Measurements from ENCODE around the gene RNU1-3. TPM values are rescaled to one million over a fixed set of nuclear protein-coding genes. Genes with fewer than 3 reads are reported as not detected.
A peak's percentile ranks its signal among the peaks of the same experiment; 100 is the strongest.
"Not testable (repeated sequence)": the region's sequence is repeated elsewhere in the genome, so short reads cannot be mapped to it uniquely, and the experiment has no call there.

RNU1-3 gene
- total RNA-seq, 1 donor from 2014 or later: 3,526 TPM

DNA sequence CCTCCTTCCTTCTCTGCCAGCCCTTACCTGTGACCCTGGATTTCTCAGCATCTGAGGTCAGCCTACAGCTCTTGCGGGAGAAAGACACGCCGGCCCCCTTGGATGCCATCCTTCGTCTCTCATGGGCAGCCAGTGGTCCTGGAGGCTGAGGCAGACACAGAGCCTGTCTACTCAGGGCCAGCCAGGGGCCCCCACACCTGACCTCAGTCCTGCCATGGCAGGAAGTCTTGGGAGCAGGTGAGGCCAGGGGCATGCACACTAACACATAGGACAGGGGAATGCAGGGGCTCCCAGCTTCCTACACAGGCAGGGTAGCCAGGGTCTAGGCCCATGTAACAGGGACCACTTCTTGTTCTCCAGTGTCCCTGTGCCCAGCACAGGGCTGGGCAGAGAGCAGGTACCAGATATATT, 23.7 kb downstream of the RNU1-3 start:
- POLR2A ChIA-PET: interaction anchor here (0.7 to 1.1 kb wide), 2 partner anchors 22 to 30 kb away, joined by 3 read pairs; partner anchors contain the start of gene NBPF1
- H3K4me3 Mint-ChIP-seq; CTCF ChIA-PET; H3K27ac Mint-ChIP-seq; H3K9me3 Mint-ChIP-seq; intact Hi-C loops (cut with micrococcal nuclease); H3K36me3 Mint-ChIP-seq (ENCODE audit: low read depth); H3K4me1 Mint-ChIP-seq; H3K27me3 Mint-ChIP-seq; ATAC-seq (ENCODE audit: low read depth): not testable (repeated sequence)
- peak; percentile 29 for DNase-seq

DNA sequence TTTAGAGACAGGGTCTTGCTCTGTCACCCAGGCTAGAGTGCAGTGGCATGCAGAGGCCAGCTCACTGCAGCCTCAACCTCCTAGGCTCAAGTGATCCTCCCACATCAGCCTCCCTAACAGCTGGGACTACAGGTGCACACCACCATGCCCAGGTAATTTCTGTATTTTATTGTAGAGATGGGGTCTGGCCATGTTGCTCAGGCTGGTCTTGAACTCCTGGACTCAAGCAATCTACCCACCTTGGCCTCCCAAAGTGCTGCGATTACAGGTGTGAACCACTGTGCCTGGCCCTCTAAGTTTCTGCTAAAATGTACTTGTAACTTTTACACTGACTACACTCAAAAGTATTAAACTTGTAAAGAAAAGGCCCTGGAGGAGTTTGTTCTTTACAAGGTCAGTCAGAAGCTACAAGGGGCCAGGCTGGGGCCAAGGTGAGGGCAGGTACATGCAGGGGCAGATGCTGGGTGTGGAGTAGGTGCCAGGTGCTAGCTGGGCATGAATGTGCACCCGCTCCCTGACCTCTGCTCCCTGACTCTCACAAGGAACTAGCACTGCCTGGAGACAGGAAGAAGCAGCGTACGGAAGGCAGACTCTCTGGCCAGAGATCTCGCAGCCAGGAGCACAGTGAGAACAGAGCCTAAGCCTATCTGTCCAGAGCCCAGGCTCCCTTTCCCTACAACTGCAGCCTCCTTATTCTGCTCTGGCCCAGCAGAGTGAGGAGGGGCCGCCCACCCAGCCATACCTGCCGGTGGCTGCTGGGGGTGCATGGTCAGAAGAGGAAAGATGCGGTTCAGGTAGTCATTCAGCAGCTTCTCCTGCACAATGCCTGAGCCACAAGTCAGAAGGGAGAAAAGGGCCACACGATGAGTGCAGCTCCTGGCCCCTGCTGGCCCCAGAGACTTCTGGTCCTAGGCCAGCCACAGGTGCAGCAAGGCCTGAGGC, 24.5 kb downstream of the RNU1-3 start:
- H3K4me1 Mint-ChIP-seq; H3K36me3 Mint-ChIP-seq (ENCODE audit: low read depth); H3K27me3 Mint-ChIP-seq; H3K9me3 Mint-ChIP-seq; ATAC-seq (ENCODE audit: low read depth); H3K4me3 Mint-ChIP-seq; intact Hi-C loops (cut with micrococcal nuclease); H3K27ac Mint-ChIP-seq: not testable (repeated sequence)
- CTCF ChIA-PET: interaction anchor here (1.0 kb wide), 1 partner anchor 17 kb away, joined by 3 read pairs; no protein-coding TSS in a partner anchor
- DNase-seq: peak; percentile 26
- POLR2A ChIA-PET: interaction anchor here (0.7 to 1.1 kb wide), 2 partner anchors 21 to 29 kb away, joined by 3 read pairs; partner anchors contain the start of gene NBPF1

DNA sequence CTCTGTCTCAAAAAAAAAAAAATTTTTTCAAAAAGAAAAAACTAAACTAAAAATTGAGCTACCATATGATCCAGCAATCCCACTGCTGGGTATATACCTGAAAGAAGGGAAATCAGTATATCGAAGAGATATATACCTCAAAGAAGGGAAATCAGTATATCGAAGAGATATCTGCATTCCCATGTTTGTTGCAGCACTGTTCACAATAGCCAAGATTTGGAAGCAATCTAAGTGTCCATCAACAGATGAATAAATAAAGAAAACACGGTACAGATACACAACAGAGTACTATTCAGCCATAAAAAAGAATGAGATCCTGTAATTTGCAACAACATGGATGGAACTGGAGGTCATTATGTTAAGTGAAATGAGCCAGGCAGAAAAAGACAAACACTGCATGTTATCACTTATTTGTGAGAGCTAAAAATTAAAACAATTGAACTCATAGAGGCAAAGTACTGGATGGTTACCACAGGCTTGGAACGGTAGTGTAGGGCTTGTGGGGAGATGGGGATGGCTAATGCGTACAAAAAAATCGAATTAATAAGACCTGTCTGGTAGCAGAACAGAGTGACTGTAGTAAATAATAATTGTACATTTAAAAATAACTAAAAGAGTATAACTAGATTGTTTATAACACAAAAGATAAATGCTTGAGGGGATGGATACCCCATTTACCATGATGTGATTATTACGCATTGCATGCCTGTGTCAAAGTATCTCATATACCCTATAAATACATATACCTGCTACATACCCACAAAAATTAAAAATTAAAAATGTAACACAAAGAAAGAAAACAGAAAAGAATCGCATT, 25.4 kb downstream of the RNU1-3 start:
- H3K9me3 Mint-ChIP-seq; DNase-seq; ATAC-seq (ENCODE audit: low read depth); H3K4me1 Mint-ChIP-seq; H3K27ac Mint-ChIP-seq; H3K27me3 Mint-ChIP-seq; intact Hi-C loops (cut with micrococcal nuclease); H3K36me3 Mint-ChIP-seq (ENCODE audit: low read depth); H3K4me3 Mint-ChIP-seq: not testable (repeated sequence)
- ChIA-PET POLR2A (interaction anchor here (0.7 to 1.5 kb wide), 3 partner anchors 75 to 946 kb away, joined by 3 to 6 read pairs (median 4); no protein-coding TSS in a partner anchor), CTCF (interaction anchor here (0.6 to 1.0 kb wide), 3 partner anchors 16 to 32 kb away, joined by 3 read pairs; partner anchors contain the start of gene NBPF1)

DNA sequence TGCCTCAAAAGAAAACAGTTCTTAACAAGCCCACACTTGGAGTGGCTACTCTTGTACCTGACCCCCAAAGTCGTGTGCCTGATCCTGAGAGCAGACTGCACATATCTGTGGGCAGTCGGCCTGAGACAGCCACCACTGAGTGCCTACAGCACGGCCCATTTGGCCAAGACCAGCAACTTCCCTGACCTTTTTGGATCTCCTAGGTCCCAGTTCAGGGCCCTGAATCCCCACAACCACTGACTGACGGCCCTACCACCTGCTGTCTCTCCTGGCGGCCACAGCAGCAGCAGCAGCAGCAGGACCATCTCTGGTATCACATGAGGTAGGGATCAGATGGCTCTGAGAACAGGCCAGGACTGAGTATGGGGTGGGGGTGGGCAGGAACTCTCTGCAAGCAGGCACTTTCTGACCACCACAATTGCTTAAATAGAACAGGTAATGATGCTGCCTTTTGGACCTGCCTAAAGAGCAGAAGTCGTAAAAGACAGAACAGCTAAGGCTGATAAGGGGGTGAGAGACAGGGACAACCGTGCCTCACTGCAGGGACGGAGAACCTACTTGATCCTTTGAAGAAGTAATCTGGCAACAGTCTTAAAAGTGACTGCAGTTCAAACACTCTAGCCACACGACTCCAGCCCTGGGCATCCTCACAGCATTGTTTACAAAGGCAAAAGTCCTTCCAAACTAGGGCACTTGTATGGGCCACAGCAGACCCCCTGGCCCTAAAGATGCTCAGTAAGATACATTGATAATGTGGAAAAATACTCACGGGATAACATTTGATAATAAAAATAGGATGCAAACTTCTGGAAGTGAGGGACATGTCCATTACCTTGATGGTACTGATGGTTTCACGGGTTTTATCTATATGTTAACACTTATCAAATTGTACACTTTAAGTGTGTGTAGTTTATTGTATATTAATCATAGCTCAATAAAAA, 27.4 kb downstream of the RNU1-3 start:
- H3K27me3 Mint-ChIP-seq; DNase-seq; H3K27ac Mint-ChIP-seq; H3K36me3 Mint-ChIP-seq (ENCODE audit: low read depth); H3K4me1 Mint-ChIP-seq; ATAC-seq (ENCODE audit: low read depth); intact Hi-C loops (cut with micrococcal nuclease); H3K4me3 Mint-ChIP-seq; H3K9me3 Mint-ChIP-seq; CTCF ChIA-PET: not testable (repeated sequence)
- POLR2A ChIA-PET: interaction anchor here (0.6 kb wide), 2 partner anchors 258 to 338 kb away, joined by 3 to 4 read pairs; no protein-coding TSS in a partner anchor

DNA sequence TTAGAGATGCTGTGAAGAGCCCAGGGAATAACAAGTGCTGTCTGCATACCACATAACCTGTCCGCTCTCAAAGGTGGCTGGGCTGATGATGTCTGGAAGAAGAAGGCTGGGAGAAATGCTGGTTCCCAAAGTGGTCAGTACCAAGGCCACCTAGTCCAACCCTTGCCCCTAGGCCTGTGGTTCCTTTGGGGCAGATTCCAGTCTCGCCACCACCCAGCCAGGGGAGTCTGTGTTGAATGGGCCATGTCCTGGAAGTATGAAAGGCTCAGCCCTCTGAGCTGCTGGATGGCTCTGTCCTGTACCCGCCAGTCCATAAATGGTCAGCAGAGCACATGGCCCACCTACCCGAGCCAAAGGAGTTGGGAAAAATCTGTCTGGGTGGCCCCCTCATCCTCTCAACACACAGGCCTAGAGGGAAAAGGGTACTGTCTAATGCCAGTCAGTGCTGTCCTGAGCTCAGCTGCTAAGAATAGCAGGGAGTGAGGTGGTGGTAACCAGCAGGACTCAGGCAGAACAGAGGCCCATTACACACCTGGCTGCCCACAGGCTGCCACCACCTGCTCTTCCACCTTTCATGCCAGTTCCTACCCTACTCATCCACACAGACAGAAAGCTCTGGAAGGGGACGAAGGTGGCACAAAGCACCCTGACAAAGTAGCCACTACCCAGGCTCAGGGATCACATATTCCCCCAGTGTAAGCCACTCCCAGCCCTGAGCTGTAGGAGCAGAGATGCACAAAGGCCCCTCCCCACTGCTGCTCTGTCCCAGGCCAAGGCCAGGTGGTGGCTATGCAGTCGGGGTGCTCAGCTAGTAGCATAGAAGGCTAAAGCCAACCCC, 28.6 kb downstream of the RNU1-3 start:
- CTCF ChIA-PET; H3K27ac Mint-ChIP-seq; intact Hi-C loops (cut with micrococcal nuclease); ATAC-seq (ENCODE audit: low read depth); H3K4me1 Mint-ChIP-seq; H3K4me3 Mint-ChIP-seq; DNase-seq; H3K9me3 Mint-ChIP-seq; H3K27me3 Mint-ChIP-seq: not testable (repeated sequence)
- POLR2A ChIA-PET: interaction anchor here (0.7 kb wide), 1 partner anchor 291 kb away, joined by 5 read pairs; no protein-coding TSS in a partner anchor
- H3K36me3 Mint-ChIP-seq (ENCODE audit: low read depth): peaks cover 19% of the 10 kb centered on the region

DNA sequence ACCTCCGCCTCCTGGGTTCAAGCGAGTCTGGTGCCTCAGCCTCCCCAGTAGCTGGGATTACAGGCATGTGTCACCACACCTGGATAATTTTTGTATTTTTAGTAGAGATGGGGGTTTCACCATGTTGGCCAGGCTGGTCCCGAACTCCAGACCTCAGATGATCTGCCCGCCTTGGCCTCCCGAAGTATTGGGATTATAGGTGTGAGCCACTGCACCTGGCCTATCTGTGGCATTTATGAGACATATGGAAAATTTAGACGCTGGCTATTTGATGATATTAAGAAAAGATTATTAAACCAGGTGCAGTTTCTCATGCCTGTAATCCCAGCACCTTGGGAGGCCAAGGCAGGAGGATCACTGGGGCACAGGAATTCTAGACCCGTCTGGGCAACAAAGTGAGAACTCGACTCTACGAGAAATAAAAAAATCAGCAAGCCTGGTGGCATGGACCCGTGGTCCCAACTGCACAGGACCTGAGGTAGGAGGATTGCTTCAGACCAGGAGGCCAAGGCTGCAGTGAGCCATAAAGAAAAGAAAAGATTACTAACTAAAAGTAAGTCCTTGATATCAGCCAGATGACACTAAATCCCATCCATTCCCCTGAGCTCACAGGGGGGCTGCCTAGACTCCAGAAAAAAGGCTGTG, 30.1 kb downstream of the RNU1-3 start:
- H3K4me3 Mint-ChIP-seq; H3K27ac Mint-ChIP-seq; ATAC-seq (ENCODE audit: low read depth); H3K27me3 Mint-ChIP-seq; H3K4me1 Mint-ChIP-seq; intact Hi-C loops (cut with micrococcal nuclease); POLR2A ChIA-PET; DNase-seq; H3K9me3 Mint-ChIP-seq: not testable (repeated sequence)
- peaks cover 34% of the 10 kb centered on the region for H3K36me3 Mint-ChIP-seq (ENCODE audit: low read depth)
- CTCF ChIA-PET: interaction anchor here (1.5 to 2.7 kb wide), 2 partner anchors 11 to 16 kb away, joined by 3 to 7 read pairs; no protein-coding TSS in a partner anchor

DNA sequence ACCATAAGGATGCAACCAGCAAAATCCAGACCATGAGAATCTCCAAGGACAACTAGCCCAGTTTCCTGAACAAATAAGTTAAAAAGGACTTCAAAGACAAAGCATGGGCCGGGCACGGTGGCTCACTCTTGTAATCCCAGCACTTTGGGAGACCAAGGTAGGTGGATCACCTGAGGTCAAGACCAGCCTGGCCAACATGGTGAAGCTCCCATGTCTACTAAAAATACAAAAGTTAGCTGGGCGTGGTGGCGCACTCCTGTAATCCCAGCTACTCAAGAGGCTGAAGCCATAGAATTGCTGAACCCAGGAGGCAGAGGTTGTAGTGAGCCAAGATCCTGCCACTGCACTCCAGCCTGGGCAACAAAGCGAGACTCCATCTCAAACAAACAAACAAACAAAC, 30.8 kb downstream of the RNU1-3 start:
- intact Hi-C loops (cut with micrococcal nuclease); H3K4me1 Mint-ChIP-seq; DNase-seq; H3K27ac Mint-ChIP-seq; H3K27me3 Mint-ChIP-seq; ATAC-seq (ENCODE audit: low read depth); H3K9me3 Mint-ChIP-seq; H3K4me3 Mint-ChIP-seq: not testable (repeated sequence)
- H3K36me3 Mint-ChIP-seq (ENCODE audit: low read depth): peaks cover 41% of the 10 kb centered on the region
- ChIA-PET POLR2A (interaction anchor here (0.7 kb wide), 1 partner anchor 316 kb away, joined by 4 read pairs; no protein-coding TSS in a partner anchor), CTCF (interaction anchor here (1.5 to 2.7 kb wide), 2 partner anchors 11 to 15 kb away, joined by 3 to 7 read pairs; no protein-coding TSS in a partner anchor)

DNA sequence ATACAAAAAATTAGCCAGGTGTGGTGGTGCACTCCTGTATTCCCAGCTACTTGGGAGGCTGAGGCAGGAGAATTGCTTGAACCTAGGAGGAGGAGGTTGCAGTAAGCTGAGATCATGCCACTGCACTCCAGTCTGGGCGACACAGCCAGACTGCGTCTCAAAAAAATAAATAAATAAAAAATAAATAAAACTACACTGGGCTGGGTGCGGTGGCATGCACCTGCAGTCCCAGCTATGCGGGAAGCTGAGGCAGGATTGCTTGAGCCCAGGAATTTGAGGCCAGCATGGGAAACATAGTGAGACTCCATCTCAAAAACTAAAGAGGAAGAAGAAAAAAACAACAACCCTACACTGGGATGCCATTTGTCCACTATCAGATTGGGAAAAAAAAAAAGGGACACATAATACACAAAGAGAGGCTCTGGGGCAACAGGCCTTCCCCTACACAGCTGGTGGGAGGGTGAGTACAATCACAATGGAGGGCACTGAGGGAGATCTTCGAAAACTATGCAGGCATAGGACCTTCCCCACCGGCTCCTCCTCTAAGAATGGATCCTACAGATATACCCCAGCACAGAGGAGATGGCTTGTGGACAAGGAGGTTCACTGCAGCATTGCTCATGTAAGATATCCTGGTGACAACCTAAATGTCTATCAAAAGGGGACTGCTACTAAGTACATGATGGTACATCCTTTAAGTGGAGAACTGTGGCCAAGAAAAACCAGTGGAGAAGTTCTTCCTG, 33.0 kb downstream of the RNU1-3 start:
- DNase-seq; H3K4me3 Mint-ChIP-seq; intact Hi-C loops (cut with micrococcal nuclease); ATAC-seq (ENCODE audit: low read depth); H3K27me3 Mint-ChIP-seq; H3K4me1 Mint-ChIP-seq; H3K27ac Mint-ChIP-seq; H3K9me3 Mint-ChIP-seq: not testable (repeated sequence)
- CTCF ChIA-PET: interaction anchor here (1.3 to 2.7 kb wide), 2 partner anchors 9 to 13 kb away, joined by 5 to 7 read pairs; no protein-coding TSS in a partner anchor
- POLR2A ChIA-PET: interaction anchor here (0.7 kb wide), 1 partner anchor 327 kb away, joined by 4 read pairs; no protein-coding TSS in a partner anchor
- H3K36me3 Mint-ChIP-seq (ENCODE audit: low read depth): peaks cover 61% of the 10 kb centered on the region

DNA sequence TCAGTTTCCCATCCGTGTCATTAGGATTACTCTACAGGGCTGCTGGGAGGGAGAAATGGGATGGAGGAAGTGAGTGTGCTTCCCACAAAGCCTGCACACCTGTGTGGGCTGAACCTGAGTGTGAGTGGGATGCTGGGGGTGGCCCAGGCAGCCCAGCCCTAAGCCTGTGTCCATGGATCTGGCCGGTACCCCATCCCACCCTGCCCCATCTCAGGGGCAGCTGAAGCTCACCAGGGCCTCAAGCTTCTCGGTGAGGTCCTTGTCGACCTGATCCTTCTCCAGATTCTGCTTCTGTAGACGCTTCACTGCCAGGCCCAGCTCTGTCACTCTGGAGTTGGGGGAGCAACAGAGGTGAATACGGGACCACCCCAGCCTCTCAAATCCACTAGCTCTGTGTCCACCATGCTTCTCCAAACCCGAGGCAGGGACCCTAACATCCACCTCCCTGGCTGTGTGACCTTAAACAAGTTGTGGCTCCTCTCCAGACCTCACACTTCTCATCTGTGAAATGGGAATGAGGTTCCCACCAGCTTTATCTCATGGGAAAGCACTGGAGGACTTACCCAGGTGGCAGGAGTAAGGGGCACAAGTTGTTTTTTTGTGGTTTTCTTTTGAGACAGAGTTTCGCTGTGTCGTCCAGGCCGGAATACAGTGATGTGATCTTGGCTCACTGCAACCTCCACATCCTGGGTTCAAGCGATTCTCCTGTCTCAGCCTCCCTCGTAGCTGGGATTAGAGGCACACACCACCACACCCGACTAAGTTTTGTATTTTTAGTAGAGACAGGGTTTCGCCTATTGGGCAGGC, 34.5 kb downstream of the RNU1-3 start:
- H3K27me3 Mint-ChIP-seq; H3K27ac Mint-ChIP-seq; intact Hi-C loops (cut with micrococcal nuclease); H3K4me3 Mint-ChIP-seq; POLR2A ChIA-PET; H3K9me3 Mint-ChIP-seq; ATAC-seq (ENCODE audit: low read depth); H3K4me1 Mint-ChIP-seq: not testable (repeated sequence)
- peaks cover 74% of the 10 kb centered on the region for H3K36me3 Mint-ChIP-seq (ENCODE audit: low read depth)
- DNase-seq: peak; percentile 25
- CTCF ChIA-PET: interaction anchor here (0.6 to 1.3 kb wide), 3 partner anchors 11 to 80 kb away, joined by 3 to 5 read pairs (median 3); no protein-coding TSS in a partner anchor

All from activated B cell treated with CpG ODN at 0.5 μM for 24 hours (primary cell).